C4-2B (cell line): ENCODE data around the gene PREPL.

Source experiments
- ZFX ChIP-seq: fragments of 450-650 bp; IDR thresholded peaks from 2 replicates; pipeline ENCODE4 v1.6.1; 2017
- TF ChIP-seq, protein P1 (sequence below): fragments of 450-650 bp; conservative IDR thresholded peaks from 2 replicates; pipeline ENCODE4 v1.5.1; 2017; ENCODE audit warnings: mild to moderate bottlenecking

DNA sequence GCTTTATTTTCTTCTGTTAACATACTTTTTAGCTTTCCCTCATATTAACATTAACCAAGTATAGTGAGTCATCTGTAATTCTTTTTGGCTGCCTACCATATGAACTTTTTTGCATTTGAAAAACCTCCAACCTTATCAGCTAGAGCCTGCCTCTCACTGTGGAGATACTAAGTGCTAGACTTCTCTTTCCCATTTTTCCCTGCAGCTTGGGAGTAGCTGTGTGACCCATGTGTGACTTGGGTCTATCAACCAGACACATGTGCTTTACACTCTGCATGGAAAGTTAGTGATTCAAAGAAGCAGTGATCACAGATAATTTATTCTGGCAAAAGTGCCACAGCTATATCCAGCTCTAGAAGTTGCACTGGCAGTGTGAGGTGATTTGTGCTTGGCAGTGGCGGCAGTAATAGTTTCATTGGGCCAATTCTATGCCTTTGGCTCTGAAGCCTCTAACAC is 36.3 kb downstream of the PREPL start:
- TF ChIP-seq, protein P1, sequence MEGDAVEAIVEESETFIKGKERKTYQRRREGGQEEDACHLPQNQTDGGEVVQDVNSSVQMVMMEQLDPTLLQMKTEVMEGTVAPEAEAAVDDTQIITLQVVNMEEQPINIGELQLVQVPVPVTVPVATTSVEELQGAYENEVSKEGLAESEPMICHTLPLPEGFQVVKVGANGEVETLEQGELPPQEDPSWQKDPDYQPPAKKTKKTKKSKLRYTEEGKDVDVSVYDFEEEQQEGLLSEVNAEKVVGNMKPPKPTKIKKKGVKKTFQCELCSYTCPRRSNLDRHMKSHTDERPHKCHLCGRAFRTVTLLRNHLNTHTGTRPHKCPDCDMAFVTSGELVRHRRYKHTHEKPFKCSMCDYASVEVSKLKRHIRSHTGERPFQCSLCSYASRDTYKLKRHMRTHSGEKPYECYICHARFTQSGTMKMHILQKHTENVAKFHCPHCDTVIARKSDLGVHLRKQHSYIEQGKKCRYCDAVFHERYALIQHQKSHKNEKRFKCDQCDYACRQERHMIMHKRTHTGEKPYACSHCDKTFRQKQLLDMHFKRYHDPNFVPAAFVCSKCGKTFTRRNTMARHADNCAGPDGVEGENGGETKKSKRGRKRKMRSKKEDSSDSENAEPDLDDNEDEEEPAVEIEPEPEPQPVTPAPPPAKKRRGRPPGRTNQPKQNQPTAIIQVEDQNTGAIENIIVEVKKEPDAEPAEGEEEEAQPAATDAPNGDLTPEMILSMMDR, result no peak
- TF ChIP-seq ZFX, result no peak
